IPS-20b (cell line): ENCODE data around the gene KDM5C.

Experiments used
- H3K27ac ChIP-seq: one replicate; pipeline ENCODE4 v1.5.1; 2013; ENCODE audit warnings: low read length
- H3K27me3 ChIP-seq: 2 replicates; pipeline ENCODE4 v1.6.1; 2013; ENCODE audit warnings: mild to moderate bottlenecking, low read length, inconsistent platforms; ENCODE audit not compliant: insufficient read depth
- H3K36me3 ChIP-seq: 2 replicates; pipeline ENCODE4 v1.6.1; 2013; ENCODE audit warnings: low read depth, mild to moderate bottlenecking, inconsistent platforms, low read length, moderate library complexity; ENCODE audit not compliant: insufficient read depth
- H3K4me1 ChIP-seq: 2 replicates; pipeline ENCODE4 v1.6.1; 2013; ENCODE audit warnings: mild to moderate bottlenecking, control low read depth, inconsistent platforms, low read length, moderate library complexity; ENCODE audit not compliant: insufficient read depth
- H3K4me3 ChIP-seq: 2 replicates; pipeline ENCODE4 v1.5.1; 2013; ENCODE audit warnings: mild to moderate bottlenecking, low read length, inconsistent platforms
- H3K9ac ChIP-seq: 2 replicates; pipeline ENCODE4 v1.6.1; 2013; ENCODE audit warnings: low read depth, mild to moderate bottlenecking, inconsistent platforms, low read length, moderate library complexity
- H3K9me3 ChIP-seq: 2 replicates; pipeline ENCODE4 v1.6.1; 2013; ENCODE audit warnings: mild to moderate bottlenecking, low read depth, low read length, inconsistent platforms; ENCODE audit not compliant: insufficient read depth

The KDM5C gene

GRCh38 chrX:53260836-53261235 is 35.8 kb upstream of the KDM5C start:
- Histone ChIP-seq H3K36me3 (no peaks in the 10 kb centered on the region), H3K9me3 (no peaks in the 10 kb centered on the region), H3K4me1 (no peaks in the 10 kb centered on the region; the same call in 1 of the 2 replicates), H3K27ac (no peak overlapping the region), H3K4me3 (no peak overlapping the region), H3K27me3 (no peaks in the 10 kb centered on the region), H3K9ac (no peak overlapping the region)

GRCh38 chrX:53257670-53258423 is 32.8 kb upstream of the KDM5C start:
- no peak overlapping the region for H3K9ac ChIP-seq
- no peak overlapping the region for H3K4me3 ChIP-seq
- no peak overlapping the region for H3K27ac ChIP-seq
- no peaks in the 10 kb centered on the region for H3K4me1 ChIP-seq
- peaks cover 10% of the 10 kb centered on the region; the same call in 1 of the 2 replicates for H3K36me3 ChIP-seq
- H3K27me3 ChIP-seq = no peaks in the 10 kb centered on the region
- no peaks in the 10 kb centered on the region for H3K9me3 ChIP-seq

GRCh38 chrX:53257166-53257565 is 32.2 kb upstream of the KDM5C start:
- Histone ChIP-seq H3K9me3 (no peaks in the 10 kb centered on the region), H3K4me3 (no peak overlapping the region), H3K27me3 (no peaks in the 10 kb centered on the region), H3K9ac (no peak overlapping the region), H3K27ac (no peak overlapping the region), H3K4me1 (no peaks in the 10 kb centered on the region), H3K36me3 (peaks cover 10% of the 10 kb centered on the region; the same call in 1 of the 2 replicates)

GRCh38 chrX:53256446-53257041 is 31.5 kb upstream of the KDM5C start:
- Histone ChIP-seq H3K36me3 (peaks cover 10% of the 10 kb centered on the region; the same call in 1 of the 2 replicates), H3K9me3 (no peaks in the 10 kb centered on the region), H3K27me3 (no peaks in the 10 kb centered on the region), H3K9ac (no peak overlapping the region), H3K27ac (no peak overlapping the region), H3K4me3 (no peak overlapping the region), H3K4me1 (no peaks in the 10 kb centered on the region)

- Histone ChIP-seq H3K4me1 (no peaks in the 10 kb centered on the region), H3K36me3 (peaks cover 10% of the 10 kb centered on the region; the same call in 1 of the 2 replicates), H3K4me3 (no peak overlapping the region), H3K27ac (no peak overlapping the region), H3K9me3 (no peaks in the 10 kb centered on the region), H3K27me3 (no peaks in the 10 kb centered on the region), H3K9ac (no peak overlapping the region)
Observed at GRCh38 chrX:53255738-53256191, 30.8 kb upstream of the KDM5C start.

GRCh38 chrX:53254570-53255461 is 29.8 kb upstream of the KDM5C start:
- no peak overlapping the region for H3K27ac ChIP-seq

GRCh38 chrX:53253293-53254020 is 28.4 kb upstream of the KDM5C start:
- Histone ChIP-seq H3K9me3 (no peaks in the 10 kb centered on the region), H3K27me3 (no peaks in the 10 kb centered on the region), H3K4me3 (no peak overlapping the region), H3K36me3 (peaks cover 13% of the 10 kb centered on the region; the same call in 1 of the 2 replicates), H3K9ac (no peak overlapping the region), H3K27ac (no peak overlapping the region), H3K4me1 (no peaks in the 10 kb centered on the region)

More at GRCh38 chrX:53254570-53255461, 29.8 kb upstream of the KDM5C start:
- Histone ChIP-seq H3K9me3 (no peaks in the 10 kb centered on the region), H3K9ac (no peak overlapping the region), H3K27me3 (no peaks in the 10 kb centered on the region), H3K36me3 (peaks cover 10% of the 10 kb centered on the region; the same call in 1 of the 2 replicates), H3K4me1 (no peaks in the 10 kb centered on the region), H3K4me3 (no peak overlapping the region)

GRCh38 chrX:53251307-53251706 is 26.3 kb upstream of the KDM5C start:
- H3K9me3 ChIP-seq = no peaks in the 10 kb centered on the region
- H3K4me3 ChIP-seq = no peak overlapping the region
- no peak overlapping the region for H3K27ac ChIP-seq
- H3K9ac ChIP-seq = no peak overlapping the region
- no peaks in the 10 kb centered on the region for H3K27me3 ChIP-seq
- H3K4me1 ChIP-seq = no peaks in the 10 kb centered on the region
- peaks cover 28% of the 10 kb centered on the region; the same call in 1 of the 2 replicates for H3K36me3 ChIP-seq

- Histone ChIP-seq H3K27me3 (no peaks in the 10 kb centered on the region), H3K4me3 (no peak overlapping the region), H3K9ac (no peak overlapping the region), H3K4me1 (no peaks in the 10 kb centered on the region), H3K27ac (no peak overlapping the region), H3K9me3 (no peaks in the 10 kb centered on the region), H3K36me3 (peaks cover 28% of the 10 kb centered on the region; the same call in 1 of the 2 replicates)
Observed at GRCh38 chrX:53250556-53250955, 25.5 kb upstream of the KDM5C start.

- no peaks in the 10 kb centered on the region for H3K27me3 ChIP-seq
Observed at GRCh38 chrX:53249408-53250042, 24.5 kb upstream of the KDM5C start.

More at GRCh38 chrX:53249408-53250042, 24.5 kb upstream of the KDM5C start:
- H3K9ac ChIP-seq = no peak overlapping the region
- H3K27ac ChIP-seq = no peak overlapping the region
- no peaks in the 10 kb centered on the region for H3K4me1 ChIP-seq
- no peak overlapping the region for H3K4me3 ChIP-seq
- H3K9me3 ChIP-seq = no peaks in the 10 kb centered on the region
- H3K36me3 ChIP-seq = peaks cover 28% of the 10 kb centered on the region; the same call in 1 of the 2 replicates
